Psoas muscle (tissue), 8 donors: ENCODE results near the gene RAB40B. TPM values are rescaled to one million over a fixed set of nuclear protein-coding genes. Genes with fewer than 3 reads are reported as not detected.

ENCODE experiments used
- ATAC-seq, 4 donors: fragments of 200-7000 bp; cut with Tn5 transposase; one replicate each; pipeline ENCODE4 v1.9.1; 2020; ENCODE audit warnings: moderate library complexity in 3 of 4, mild to moderate bottlenecking in 2 of 4
- DNase-seq, 2 donors: peaks; one replicate each; pipeline ENCODE4 v3.0.0-alpha.2; 2020
- H3K27ac ChIP-seq: fragments of 200-600 bp; one replicate; pipeline ENCODE4 v1.8.0; 2022
- H3K27me3 ChIP-seq, 3 donors: fragments of 200-600 bp in 1 of 3; one replicate each; pipeline versions ENCODE4 v1.6.1 to v1.8.0; 2013 to 2022; ENCODE audit warnings: low read length in 2 of 3, mild to moderate bottlenecking in 2 of 3, moderate library complexity in 1 of 3; ENCODE audit not compliant: insufficient read depth in 3 of 3
- H3K36me3 ChIP-seq, 2 donors: fragments of 200-600 bp in 1 of 2; one replicate each; pipeline versions ENCODE4 v1.6.1 to v1.8.0; 2013 to 2022; ENCODE audit warnings: low read depth in 1 of 2, mild to moderate bottlenecking in 1 of 2, moderate library complexity in 1 of 2; ENCODE audit not compliant: insufficient read depth in 1 of 2
- H3K4me1 ChIP-seq: fragments of 200-600 bp; one replicate; pipeline ENCODE4 v1.8.0; 2022
- H3K4me3 ChIP-seq: fragments of 200-600 bp; one replicate; pipeline ENCODE4 v1.8.0; 2022; ENCODE audit warnings: mild to moderate bottlenecking
- H3K9me3 ChIP-seq: fragments of 200-600 bp; one replicate; pipeline ENCODE4 v1.8.0; 2022
- WGBS, 3 donors: extraction: QIAGEN DNeasy Blood & Tissue Kit; methylation state at CpG; one replicate each; pipeline versions ENCODE4 v1.1.6 to v1.1.7; 2013; 5-methylcytosine and 5-hydroxymethylcytosine counted together
- intact Hi-C, 2 donors: fragments of 100-400 bp; cut with DNase I; formaldehyde crosslinking; loops; one replicate each; pipeline versions ENCODE4 v1.11.0 to v1.14.2; 2022
- polyA plus RNA-seq, 3 donors: library from polyadenylated mRNA; stranded (reverse); fragments of 200-250 nt; gene quantifications; one replicate each; pipeline ENCODE4 v1.2.3, GENCODE V29; 2013
- total RNA-seq, 4 donors: library from RNA; stranded (reverse); fragmentation: NEBNext Ultra II Directional in 2 of 4; extraction: Animal tissue kit (Norgen Biotek cat#: 25700) in 2 of 4; gene quantifications; one replicate each; pipeline versions ENCODE4 v1.2.1 to v1.2.4, GENCODE V29; 2021 to 2023
- TF ChIP-seq, protein P1 (sequence below): fragments of 200-600 bp; IDR thresholded peaks from one replicate; pipeline ENCODE4 v1.8.0; 2022; ENCODE audit warnings: antibody characterized with exemption
- donor health status: healthy with polysubstance abuse.
- donor health status: DM: no; HTN: no; CAD: no; lungs with moderate emphysema.
- donor health status: Bipolar disorder and iron deficiency.
- donor health status: healthy.
- donor health status: DM: yes; HTN: yes; CAD: no.
- donor health status: DM: no; HTN: no; CAD: no.
- donor health status: DM: no; HTN: no; CAD: no.
- donor health status: DM: yes; HTN: yes; CAD: no.

RAB40B gene
- total and polyA plus RNA-seq, 7 donors = 3.9 to 42.9 (median 19.4) TPM

DNA sequence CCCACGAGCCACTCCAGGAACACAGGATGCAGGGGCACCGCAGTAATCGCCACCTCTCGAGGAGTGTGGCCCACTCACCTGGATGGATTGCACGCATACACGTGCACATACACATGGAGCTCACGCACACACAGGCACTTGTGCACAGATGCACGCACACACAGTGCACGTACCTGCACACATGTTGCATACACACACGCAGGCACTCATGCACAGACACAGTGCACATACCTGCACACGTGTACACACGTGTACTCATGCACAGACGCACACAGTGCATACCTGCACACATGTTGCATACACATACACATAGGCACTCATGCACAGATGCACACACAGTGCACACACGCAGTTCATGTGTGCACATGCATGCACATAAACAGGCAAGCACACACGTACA is 38.6 kb downstream of the RAB40B start:
- 91 to 96% (median 93%) methylated on average over 15 of the region's 15 CpGs for WGBS, 3 donors
- Histone ChIP-seq H3K27ac (no peak overlapping the region), H3K27me3 (no peaks in the 10 kb centered on the region), H3K9me3 (no peaks in the 10 kb centered on the region), H3K4me1 (no peaks in the 10 kb centered on the region), H3K36me3 (peaks cover 0 to 59% of the 10 kb centered on the region in 2 donors), H3K4me3 (no peak overlapping the region)
- TF ChIP-seq, protein P1, sequence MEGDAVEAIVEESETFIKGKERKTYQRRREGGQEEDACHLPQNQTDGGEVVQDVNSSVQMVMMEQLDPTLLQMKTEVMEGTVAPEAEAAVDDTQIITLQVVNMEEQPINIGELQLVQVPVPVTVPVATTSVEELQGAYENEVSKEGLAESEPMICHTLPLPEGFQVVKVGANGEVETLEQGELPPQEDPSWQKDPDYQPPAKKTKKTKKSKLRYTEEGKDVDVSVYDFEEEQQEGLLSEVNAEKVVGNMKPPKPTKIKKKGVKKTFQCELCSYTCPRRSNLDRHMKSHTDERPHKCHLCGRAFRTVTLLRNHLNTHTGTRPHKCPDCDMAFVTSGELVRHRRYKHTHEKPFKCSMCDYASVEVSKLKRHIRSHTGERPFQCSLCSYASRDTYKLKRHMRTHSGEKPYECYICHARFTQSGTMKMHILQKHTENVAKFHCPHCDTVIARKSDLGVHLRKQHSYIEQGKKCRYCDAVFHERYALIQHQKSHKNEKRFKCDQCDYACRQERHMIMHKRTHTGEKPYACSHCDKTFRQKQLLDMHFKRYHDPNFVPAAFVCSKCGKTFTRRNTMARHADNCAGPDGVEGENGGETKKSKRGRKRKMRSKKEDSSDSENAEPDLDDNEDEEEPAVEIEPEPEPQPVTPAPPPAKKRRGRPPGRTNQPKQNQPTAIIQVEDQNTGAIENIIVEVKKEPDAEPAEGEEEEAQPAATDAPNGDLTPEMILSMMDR = no peak
- no peak for DNase-seq
- ATAC-seq = no peak
- intact Hi-C loops = loop anchor here (10.0 kb wide), 2 partner anchors 255 to 265 kb away; no protein-coding TSS in a partner anchor

DNA sequence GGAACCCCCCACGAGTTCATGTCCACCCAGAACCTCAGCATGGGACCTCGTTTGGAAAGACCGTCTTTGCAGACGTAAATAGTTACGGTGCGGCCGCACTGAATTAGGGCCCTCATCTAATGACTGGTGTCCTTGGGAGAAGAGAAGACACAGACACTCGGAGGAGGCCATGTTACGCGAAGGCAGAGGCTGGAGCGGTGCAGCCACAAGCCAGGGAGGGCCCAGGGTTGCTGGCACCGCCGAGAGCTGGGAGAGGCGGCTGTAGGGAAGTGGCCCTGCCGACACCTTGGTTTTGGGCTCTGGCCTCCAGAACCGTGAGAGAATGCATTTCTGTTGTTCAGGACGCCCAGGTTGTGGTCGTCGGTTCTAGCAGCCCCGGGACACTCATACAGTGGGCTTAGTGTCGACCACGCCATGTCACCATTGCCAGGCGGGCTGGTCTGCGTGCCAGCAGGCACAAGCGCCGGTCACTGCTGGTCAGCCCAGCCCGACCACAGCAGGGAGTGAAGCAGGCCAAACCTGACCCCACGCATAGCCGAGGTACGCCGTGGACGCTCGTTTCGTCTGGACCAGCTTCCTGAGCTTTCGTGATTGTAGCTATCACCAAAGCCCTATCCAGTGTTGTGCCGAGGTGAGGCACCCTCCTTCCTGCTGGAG is 39.6 kb downstream of the RAB40B start:
- 92 to 94% (median 93%) methylated on average over 36 of the region's 36 CpGs for WGBS, 3 donors
- ATAC-seq (no peak), DNase-seq (peak in 1 of 2 donors; percentile 38)
- no peak overlapping the region for H3K4me3 ChIP-seq
- TF ChIP-seq, protein P1 = no peak
- no peaks in the 10 kb centered on the region for H3K27me3 ChIP-seq
- no peaks in the 10 kb centered on the region for H3K9me3 ChIP-seq
- peaks cover 0 to 61% of the 10 kb centered on the region in 2 donors for H3K36me3 ChIP-seq
- no peak overlapping the region for H3K27ac ChIP-seq
- no peaks in the 10 kb centered on the region for H3K4me1 ChIP-seq
- intact Hi-C loops = no loop called here

DNA sequence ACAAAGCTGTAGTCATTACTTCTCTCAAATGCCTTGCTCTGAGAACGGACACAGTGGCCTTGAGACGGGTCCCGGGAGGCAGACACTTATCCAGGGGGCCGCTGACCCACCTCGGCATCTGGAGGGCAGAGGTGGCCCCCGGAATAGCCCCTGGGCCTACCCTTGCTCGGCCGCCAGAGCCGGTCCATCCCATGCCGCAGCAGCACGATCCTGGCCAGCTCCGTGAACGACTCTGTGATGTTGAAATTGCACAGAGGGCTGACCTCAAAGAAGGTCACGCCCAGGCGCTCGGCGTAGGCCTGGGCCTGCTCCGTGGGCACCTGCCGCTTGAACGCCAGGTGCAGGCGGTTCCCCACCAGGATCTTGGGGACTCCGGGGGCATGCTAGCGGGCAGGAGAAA is 40.2 kb downstream of the RAB40B start:
- 94 to 95% (median 94%) methylated on average over 23 of the region's 23 CpGs for WGBS, 3 donors

DNA sequence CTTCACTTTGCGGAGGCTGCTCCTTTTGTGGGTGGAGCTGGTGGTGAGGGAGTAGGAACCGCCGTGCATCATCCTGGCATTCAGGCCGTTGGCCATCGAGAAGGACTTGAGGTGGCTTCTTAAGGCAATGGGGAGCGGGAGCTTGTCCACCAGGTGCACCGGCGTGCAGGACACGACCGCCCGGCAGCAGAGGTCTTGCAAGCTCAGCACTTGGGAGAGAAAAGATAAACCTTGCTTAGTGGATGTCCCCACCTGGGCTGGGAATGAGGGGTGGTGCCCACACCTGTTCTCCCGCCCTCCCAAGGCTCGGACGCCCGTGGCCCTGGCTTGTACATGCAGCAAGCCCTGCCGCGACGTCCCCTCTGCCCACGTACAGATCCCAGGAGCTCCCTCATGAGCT is 40.6 kb downstream of the RAB40B start:
- no peaks in the 10 kb centered on the region for H3K27me3 ChIP-seq
- DNase-seq (peak in 1 of 2 donors; percentile 33), ATAC-seq (no peak)
- peaks cover 0 to 61% of the 10 kb centered on the region in 2 donors for H3K36me3 ChIP-seq
- WGBS, 3 donors = 90 to 93% (median 93%) methylated on average over 19 of the region's 19 CpGs
- H3K4me1 ChIP-seq = no peaks in the 10 kb centered on the region
- H3K27ac ChIP-seq = no peak overlapping the region
- intact Hi-C loops = no loop called here
- no peak overlapping the region for H3K4me3 ChIP-seq
- H3K9me3 ChIP-seq = no peaks in the 10 kb centered on the region
- TF ChIP-seq, protein P1 = no peak

More for the DNA sequence above, 40.2 kb downstream of the RAB40B start:
- DNase-seq = peak in 1 of 2 donors; percentile 42
- Histone ChIP-seq H3K27me3 (no peaks in the 10 kb centered on the region), H3K4me1 (no peaks in the 10 kb centered on the region), H3K36me3 (peaks cover 0 to 61% of the 10 kb centered on the region in 2 donors), H3K4me3 (no peak overlapping the region), H3K27ac (no peak overlapping the region), H3K9me3 (no peaks in the 10 kb centered on the region)
- TF ChIP-seq, protein P1 = no peak
- no peak for ATAC-seq
- intact Hi-C loops = no loop called here
